NCI-H2107 treated with DMSO at 0.1 percent for 48 hours (cell line): Measurements from ENCODE around the gene CREG2.

Experiments used
- DNase-seq: peaks from one replicate; lab custom pipeline; 2025; ENCODE audit not compliant: unreplicated experiment; lab: John Stamatoyannopoulos, UW

The CREG2 gene

DNA sequence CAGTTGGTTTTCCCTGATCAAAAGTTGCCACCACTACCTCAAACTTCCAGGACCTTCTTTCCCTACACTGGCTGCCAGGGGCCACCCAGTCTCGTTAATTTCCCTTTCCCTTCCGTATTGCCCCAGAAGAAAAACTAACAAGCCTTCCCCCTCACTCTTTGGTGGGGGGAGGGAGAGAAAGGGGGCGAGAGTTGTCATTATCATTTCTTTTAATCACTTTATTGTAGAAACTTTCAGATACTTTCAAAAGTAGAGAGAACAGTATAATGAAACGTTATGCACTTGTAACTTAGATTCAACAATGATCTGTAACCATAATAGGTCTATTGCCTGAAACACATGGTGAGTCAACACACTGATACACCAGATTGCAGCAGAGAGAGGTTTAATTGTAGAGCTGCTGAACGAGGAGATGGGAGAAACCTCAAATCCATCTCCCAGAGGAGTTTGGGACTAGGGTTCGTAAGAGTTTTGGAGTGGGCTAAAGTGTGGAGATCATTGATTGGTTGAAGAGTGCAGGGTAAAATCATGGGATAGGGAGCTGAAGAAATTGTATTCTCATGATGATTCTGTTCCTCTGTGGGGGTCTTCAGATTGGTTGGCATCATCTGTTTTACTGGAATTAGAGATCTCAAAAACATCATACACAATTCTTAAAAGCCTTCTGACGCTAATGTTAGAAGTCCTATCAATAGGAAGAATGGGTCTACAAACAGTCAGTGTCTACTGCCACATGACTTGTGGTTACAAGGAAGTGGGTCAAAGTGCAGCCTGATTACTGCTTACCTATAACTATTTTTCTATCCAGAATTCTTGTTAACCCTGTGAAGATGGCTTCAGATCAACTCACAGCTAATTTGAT is 76.2 kb downstream of the CREG2 start:
- DNase-seq, result no peak

DNA sequence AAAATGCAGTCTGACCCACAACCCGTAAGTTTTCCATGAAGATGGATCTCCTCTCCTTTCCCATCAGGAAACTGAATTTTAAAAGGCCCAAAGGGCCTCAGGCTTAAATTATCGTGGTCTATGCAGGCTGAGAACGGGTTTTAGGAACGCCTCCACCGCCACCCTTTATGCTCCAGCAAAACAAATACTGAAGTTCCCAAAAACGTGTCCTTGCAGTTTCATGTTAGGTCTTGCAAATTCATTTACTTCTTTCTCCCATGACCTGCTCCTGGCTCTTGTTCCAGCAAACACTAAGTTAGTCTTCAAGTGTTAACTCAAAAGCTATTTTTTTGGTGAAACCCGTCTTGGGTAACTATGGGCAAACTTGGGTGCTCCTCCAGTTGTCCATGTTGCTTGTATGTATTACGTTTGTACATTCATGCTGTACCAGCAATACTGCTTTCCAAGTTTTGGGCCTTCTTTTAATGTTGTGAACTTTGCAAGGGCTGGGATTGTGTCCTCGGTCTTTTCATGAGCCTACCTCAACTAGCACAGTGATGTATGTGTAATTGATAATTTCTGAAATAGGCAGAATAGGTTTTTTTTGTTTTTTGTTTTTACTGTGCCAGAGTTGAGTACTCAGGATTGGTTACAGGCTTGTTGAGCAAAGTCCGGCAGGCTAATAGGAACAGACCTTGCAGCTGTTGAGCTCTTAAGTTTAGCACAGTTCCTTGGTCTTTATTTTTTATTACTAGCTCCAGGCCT is 77.0 kb downstream of the CREG2 start:
- DNase-seq, result no peak

GRCh38 chr2:101308432-101309210 is 78.7 kb downstream of the CREG2 start, which contains the start of gene RNF149:
Gene RNF149 (minus strand): TSS chr2:101308701. CDS start chr2:101308588, 113 bp downstream.
- peak; percentile 37 for DNase-seq

- DNase-seq, result no peak
Measured at GRCh38 chr2:101307950-101308431, 79.3 kb downstream of the CREG2 start.

DNA sequence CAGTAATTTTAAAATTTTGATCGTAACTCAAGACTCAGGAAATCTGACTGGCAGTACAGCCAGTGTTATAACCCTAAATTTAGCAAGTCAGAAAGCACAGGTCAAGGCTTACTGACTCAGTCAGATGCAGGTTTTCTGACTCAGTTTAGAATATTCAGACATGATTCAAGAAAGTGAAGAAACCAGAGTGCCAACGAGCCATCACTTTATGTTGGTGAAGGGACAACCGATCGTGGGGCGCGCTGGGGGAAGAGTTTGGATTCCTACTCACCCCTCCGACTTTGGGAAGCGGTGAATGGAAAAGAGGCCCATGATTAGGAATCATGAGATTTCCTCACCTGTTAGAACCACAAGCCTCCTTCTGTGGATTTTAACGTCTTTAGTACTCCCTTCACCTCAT is 79.8 kb downstream of the CREG2 start:
- DNase-seq, result no peak

DNA sequence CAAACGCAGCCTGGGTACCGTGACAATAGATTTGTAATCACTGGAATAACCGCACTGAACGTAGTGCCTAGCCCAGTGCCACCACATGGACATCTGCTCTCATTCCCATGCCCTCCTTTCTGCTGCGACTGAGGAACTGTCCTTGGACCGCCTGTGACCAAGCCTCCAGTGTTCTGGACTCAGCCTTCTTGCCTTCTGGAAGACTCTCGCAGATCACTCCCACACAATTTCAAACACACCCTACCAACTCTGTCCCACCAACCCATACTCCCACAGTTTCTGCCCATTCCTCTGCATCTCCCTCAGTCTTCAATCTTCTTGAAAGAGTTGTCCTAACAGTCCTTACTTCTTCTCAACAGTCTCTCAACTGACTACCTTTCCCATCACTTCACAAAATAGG is 80.9 kb downstream of the CREG2 start:
- DNase-seq, result no peak

GRCh38 chr2:101305492-101306078 is 81.7 kb downstream of the CREG2 start:
- DNase-seq, result no peak

GRCh38 chr2:101305035-101305434 is 82.3 kb downstream of the CREG2 start:
- no peak for DNase-seq

DNA sequence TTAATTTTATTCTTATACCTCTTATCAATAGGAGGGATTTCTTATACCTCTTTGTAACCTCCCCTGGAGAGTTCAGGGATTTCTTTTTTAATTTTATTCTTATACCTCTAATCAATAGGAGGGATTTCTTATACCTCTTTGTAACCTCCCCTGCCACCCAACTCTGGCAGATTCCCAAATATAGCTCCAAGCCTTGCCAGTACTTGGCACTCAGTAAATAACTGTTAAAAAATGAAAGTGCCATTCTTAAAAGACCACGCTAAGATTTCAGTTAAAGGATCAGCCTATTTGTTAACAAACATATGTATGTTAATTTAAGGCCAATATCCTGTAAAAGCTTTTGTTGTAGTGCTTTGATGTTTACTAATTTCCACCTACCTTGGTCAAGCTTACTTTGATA is 83.6 kb downstream of the CREG2 start:
- no peak for DNase-seq

DNA sequence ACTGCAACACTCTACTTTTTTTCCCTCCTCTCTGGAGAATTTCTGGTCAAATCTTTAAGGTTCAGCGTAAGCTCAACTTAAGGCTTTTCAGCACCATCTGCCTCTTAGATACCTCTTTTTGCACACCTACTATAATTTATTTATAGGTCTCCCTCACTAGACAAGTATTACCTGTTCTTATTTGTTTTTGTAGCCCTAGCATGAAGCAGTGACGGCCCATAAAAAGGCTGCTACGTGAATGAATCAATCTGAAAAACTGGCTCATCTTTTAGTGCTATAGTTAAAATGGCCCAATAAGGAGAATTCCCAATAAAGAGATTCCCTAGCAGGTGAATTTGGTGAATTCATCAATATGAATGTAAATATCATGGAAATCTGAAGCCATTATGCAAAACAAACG is 85.3 kb downstream of the CREG2 start:
- no peak for DNase-seq

GRCh38 chr2:101300836-101301235 is 86.5 kb downstream of the CREG2 start:
- DNase-seq, result no peak

DNA sequence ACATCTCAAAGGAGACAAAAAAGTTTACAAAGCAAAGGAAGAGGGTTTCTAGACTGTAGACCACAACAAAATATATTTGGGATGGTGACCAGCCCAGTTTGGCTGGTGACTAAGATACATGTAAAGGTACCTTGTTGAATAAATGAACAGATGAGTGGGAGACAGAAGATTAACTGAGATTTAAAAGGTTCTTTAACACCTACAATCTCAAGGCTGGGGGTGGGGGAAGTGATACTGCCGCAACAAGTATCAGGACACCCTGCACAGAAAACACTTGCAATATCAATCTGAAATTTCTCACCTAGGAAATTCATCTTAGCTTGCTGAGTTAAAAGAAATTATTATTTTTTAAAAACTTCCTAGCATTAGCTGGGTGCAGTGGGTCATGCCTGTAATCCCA is 87.1 kb downstream of the CREG2 start:
- DNase-seq, result no peak

GRCh38 chr2:101299604-101300003 is 87.7 kb downstream of the CREG2 start:
- no peak for DNase-seq

DNA sequence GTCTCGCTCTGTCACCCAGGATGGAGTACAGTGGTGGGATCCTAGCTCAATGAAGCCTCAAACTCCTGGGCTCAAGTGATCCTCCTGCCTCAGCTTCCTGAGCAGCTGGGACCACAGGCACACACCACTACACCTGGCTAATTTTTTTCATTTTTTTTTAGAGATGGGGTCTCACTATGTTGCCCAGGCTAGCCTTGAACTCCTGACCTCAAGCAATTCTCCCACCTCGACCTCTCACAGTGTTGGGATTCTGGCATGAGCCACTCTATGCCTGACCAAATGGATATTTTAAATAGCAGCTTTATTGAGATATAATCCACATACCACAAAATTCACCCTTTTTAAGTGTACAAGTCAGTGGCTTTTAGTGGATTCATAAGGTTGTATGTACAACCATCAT is 89.9 kb downstream of the CREG2 start:
- DNase-seq, result no peak

GRCh38 chr2:101296371-101296770 is 90.9 kb downstream of the CREG2 start:
- DNase-seq, result no peak

DNA sequence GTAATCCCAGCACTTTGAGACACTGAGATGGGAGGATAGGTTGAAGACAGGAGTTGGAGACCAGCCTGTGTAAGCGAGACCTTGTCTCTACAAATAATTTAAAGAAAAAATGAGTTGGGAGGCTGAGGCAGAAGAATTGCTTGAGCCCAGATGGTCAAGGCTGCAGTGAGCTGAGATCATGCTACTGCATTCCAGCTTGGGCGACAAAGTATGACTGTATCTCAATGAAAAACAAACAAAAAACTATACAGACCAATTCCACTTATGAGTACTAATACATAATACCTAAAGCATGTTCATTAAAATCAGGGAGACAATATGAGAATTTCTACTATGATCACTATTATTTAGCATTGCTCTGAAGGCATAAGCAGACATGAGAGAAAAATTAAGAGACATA is 91.4 kb downstream of the CREG2 start:
- DNase-seq, result no peak
